Measurements from ENCODE around the gene HVCN1.

GRCh38 chr12:110717037-110717436, 28.1 kb upstream of the HVCN1 start:
- TF ChIP-seq POLR2AphosphoS5 (IDR thresholded peaks at IDR 0.05; ENCODE audit: insufficient read depth in 1 of 2, low read depth in 1 of 2) (no peak), CTCF (IDR thresholded peaks at IDR 0.05) (no peak)
